Small intestine (tissue), 7 donors: ENCODE results near the gene RAD51B. TPM values are rescaled to one million over a fixed set of nuclear protein-coding genes. Genes with fewer than 3 reads are reported as not detected.

ENCODE experiments used
- DNase-seq, 2 donors: peaks; one replicate each; pipeline versions ENCODE4 v3.0.0 to v3.0.0-alpha.2; 2013
- FAIRE-seq: peaks from 2 replicates; lab custom pipeline; 2012; peaks lifted over from hg19 to GRCh38; lab: Jason Lieb, UNC
- H3K27ac ChIP-seq, 3 donors: one replicate each; pipeline ENCODE4 v1.5.1; 2013; ENCODE audit warnings: low read length in 2 of 3, mild to moderate bottlenecking in 2 of 3, control low read depth in 1 of 3, inconsistent platforms in 1 of 3, low read depth in 1 of 3, moderate library complexity in 1 of 3
- H3K27me3 ChIP-seq, 3 donors: one replicate each; pipeline ENCODE4 v1.6.1; 2013; ENCODE audit warnings: low read length in 3 of 3, inconsistent platforms in 1 of 3; ENCODE audit not compliant: control insufficient read depth in 3 of 3, insufficient read depth in 3 of 3
- H3K36me3 ChIP-seq, 3 donors: one replicate each; pipeline ENCODE4 v1.6.1; 2013; ENCODE audit warnings: low read length in 3 of 3, inconsistent platforms in 1 of 3, low read depth in 1 of 3, mild to moderate bottlenecking in 1 of 3, moderate library complexity in 1 of 3; ENCODE audit not compliant: control insufficient read depth in 3 of 3, insufficient read depth in 2 of 3
- H3K4me1 ChIP-seq, 3 donors: one replicate each; pipeline ENCODE4 v1.6.1; 2013; ENCODE audit warnings: low read length in 2 of 3, inconsistent platforms in 1 of 3, low read depth in 1 of 3, mild to moderate bottlenecking in 1 of 3, moderate library complexity in 1 of 3; ENCODE audit not compliant: control insufficient read depth in 3 of 3, insufficient read depth in 2 of 3
- H3K4me3 ChIP-seq, 3 donors: one replicate each; pipeline ENCODE4 v1.5.1; 2013; ENCODE audit warnings: low read length in 3 of 3, control low read depth in 1 of 3, inconsistent platforms in 1 of 3, low read depth in 1 of 3, mild to moderate bottlenecking in 1 of 3, moderate library complexity in 1 of 3
- H3K9me3 ChIP-seq, 2 donors: one replicate each; pipeline ENCODE4 v1.6.1; 2013; ENCODE audit warnings: low read depth in 1 of 2, low read length in 1 of 2; ENCODE audit not compliant: control insufficient read depth in 2 of 2, insufficient read depth in 1 of 2
- WGBS, 3 donors: extraction: QIAGEN DNeasy Blood & Tissue Kit; methylation state at CpG; one replicate each; pipeline ENCODE4 v1.1.7; 2013; 5-methylcytosine and 5-hydroxymethylcytosine counted together
- polyA plus RNA-seq, 4 donors: library from polyadenylated mRNA; stranded (reverse) in 3 of 4; unstranded in 1 of 4; fragments of 200-250 nt in 3 of 4; fragments of 120-200 nt in 1 of 4; gene quantifications; one replicate each; pipeline versions ENCODE4 v1.2.1 to v1.2.3, GENCODE V29; 2013
- donor health status: healthy with polysubstance abuse.
- donor health status: control.
- donor health status: control.
- donor health status: Bipolar disorder and iron deficiency.
- donor health status: healthy.

RAD51B gene
- polyA plus RNA-seq, 4 donors = 1.1 to 9.0 (median 4.1) TPM

DNA sequence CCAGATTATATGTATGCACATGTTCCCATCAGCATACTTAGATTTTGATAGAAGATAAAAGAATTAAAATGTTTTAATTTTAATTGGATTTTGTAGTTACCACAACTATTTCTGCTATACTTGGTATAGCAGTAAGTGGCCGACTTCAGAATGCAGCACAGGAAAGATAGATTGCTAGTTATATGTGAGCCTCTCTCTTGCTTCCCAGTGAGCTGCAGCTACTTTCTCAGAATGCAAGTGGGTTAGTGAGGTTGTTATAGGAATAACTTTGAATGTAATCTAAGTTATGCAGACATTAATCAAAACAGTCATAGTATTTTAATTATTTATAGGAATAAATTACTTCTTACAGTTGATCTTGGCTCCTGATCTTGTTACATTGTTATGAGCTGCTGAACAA is 240.6 kb downstream of the RAD51B start:
- Histone ChIP-seq H3K4me1 (peaks cover 0 to 2% (median 0%) of the 10 kb centered on the region in 3 donors), H3K4me3 (no peak overlapping the region), H3K27me3 (no peaks in the 10 kb centered on the region), H3K9me3 (peaks cover 0 to 10% of the 10 kb centered on the region in 2 donors), H3K27ac (no peak overlapping the region), H3K36me3 (peaks cover 0 to 1% (median 0%) of the 10 kb centered on the region in 3 donors)
- FAIRE-seq (no peak), DNase-seq (no peak)
- 64 to 89% (median 83%) methylated on average over 1 of the region's 1 CpG for WGBS, 3 donors

DNA sequence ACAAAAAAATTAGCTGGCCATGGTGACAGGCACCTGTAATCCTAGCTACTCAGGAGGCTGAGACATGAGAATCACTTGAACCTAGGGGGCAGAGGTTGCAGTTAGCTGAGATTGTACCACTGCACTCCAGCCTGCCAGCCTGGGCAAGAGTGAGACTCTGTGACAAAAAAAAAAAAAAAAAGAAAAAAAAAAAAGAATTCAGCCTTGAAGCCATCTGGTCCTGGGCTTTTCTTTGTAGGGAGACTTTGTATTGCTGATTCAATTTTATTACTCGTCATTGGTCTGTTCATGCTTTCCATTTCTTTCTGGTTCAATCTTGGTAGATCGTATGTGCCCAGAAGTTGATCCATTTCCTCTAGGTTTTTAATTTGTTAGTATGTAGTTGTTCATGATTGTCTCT is 243.1 kb downstream of the RAD51B start:
- DNase-seq = no peak
- H3K36me3 ChIP-seq = peaks cover 0 to 5% (median 0%) of the 10 kb centered on the region in 3 donors
- no peak for FAIRE-seq
- H3K27me3 ChIP-seq = no peaks in the 10 kb centered on the region
- H3K4me3 ChIP-seq = no peak overlapping the region
- H3K9me3 ChIP-seq = peaks cover 0 to 13% of the 10 kb centered on the region in 2 donors
- H3K27ac ChIP-seq = no peak overlapping the region
- no peaks in the 10 kb centered on the region for H3K4me1 ChIP-seq
- WGBS, 3 donors = 89 to 97% (median 95%) methylated on average over 2 of the region's 2 CpGs

DNA sequence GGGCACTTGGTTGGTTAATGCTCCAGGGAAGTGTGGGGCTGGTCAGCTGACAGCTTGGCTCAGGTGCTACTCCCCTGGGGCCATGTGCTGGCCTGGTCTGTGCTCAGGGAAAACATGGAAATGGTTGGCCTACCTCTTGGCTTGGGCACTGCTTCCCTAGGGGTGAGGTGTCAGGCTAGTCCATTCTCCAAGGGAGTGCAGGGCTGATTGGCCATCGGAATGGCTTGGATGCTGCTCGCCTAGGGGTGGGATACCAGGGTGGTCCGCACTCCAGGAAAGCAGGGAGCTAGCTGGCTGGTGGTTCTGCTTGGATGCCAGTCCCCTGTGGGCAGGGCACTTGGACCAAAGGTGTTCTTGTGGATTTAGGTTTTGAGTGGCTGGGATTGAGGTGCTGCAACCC is 245.7 kb downstream of the RAD51B start:
- Histone ChIP-seq H3K9me3 (peaks cover 0 to 13% of the 10 kb centered on the region in 2 donors), H3K27me3 (no peaks in the 10 kb centered on the region), H3K4me3 (no peak overlapping the region), H3K4me1 (no peaks in the 10 kb centered on the region), H3K36me3 (peaks cover 0 to 5% (median 0%) of the 10 kb centered on the region in 3 donors), H3K27ac (no peak overlapping the region)
- FAIRE-seq (no peak), DNase-seq (no peak)
- WGBS, 3 donors = 96 to 100% (median 98%) methylated on average over 3 of the region's 3 CpGs

DNA sequence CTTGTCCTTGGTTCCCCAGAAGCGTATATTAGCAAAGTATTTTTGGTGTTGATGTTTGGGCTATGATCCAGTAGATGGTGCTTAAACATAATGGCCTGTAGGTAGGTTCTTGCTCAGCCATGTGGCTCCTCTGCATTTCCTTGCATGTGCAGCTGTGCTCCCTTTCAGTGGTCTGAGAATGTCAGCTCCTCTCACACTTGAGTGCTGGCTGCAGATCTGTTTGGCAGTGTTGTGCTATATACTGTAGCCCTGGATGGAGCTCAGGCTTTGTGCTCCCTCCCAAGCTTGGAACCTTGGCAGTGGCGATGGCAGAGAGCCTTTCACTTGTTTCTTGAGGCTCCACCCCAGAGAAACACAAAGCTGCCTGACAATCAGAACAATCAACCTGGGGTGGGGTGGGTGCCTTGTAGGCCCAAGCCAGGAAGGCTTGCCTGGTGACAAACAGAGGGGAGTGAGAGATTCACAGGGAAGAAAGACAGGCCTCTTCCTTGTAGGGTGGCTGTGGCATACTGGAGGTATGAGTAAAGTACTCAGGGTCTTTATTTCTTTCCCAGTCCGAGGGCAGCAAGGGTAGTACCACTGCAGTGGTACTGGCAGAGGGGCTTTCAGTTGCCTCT is 255.3 kb downstream of the RAD51B start:
- DNase-seq (no peak), FAIRE-seq (no peak)
- Histone ChIP-seq H3K4me1 (no peaks in the 10 kb centered on the region), H3K27me3 (no peaks in the 10 kb centered on the region), H3K4me3 (no peak overlapping the region), H3K36me3 (no peaks in the 10 kb centered on the region), H3K27ac (no peak overlapping the region), H3K9me3 (peaks cover 0 to 12% of the 10 kb centered on the region in 2 donors)
- WGBS, 3 donors = 84 to 95% (median 94%) methylated on average over 3 of the region's 3 CpGs

DNA sequence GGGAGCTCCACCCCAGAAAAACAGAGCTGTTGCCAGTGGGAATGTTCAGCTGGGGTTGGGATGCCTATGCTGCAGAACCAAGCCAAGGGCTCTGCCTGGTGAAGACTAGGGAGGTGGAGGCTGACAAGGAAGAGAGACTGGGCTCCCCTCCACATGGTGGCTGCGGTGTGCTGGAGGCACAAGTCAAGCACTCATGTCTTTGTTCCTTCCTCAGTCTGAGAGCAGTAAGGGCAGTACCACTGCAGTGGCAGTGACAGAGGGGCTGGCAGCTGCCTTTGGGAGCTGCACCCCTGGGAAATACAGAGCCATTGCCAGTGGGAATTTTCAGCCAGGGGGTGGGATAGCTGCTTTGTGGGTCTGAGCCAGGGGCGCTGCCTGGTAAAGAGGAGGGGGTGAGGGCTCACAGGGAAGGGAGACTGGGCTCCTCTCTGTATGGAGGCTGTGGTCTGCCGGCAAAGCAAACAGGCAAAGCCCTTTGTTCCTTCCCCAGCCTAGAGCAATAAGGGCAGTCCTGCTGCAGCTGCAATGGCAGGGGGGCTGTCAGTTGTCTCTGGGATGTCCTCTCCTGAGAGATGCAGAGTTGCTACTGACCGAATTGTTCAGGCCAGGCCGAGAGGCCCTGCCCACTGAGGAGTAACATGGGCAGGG is 255.9 kb downstream of the RAD51B start:
- H3K27ac ChIP-seq = no peak overlapping the region
- FAIRE-seq (no peak), DNase-seq (no peak)
- 94 to 97% (median 97%) methylated on average over 5 of the region's 5 CpGs for WGBS, 3 donors
- peaks cover 0 to 12% of the 10 kb centered on the region in 2 donors for H3K9me3 ChIP-seq
- H3K27me3 ChIP-seq = no peaks in the 10 kb centered on the region
- no peak overlapping the region for H3K4me3 ChIP-seq
- no peaks in the 10 kb centered on the region for H3K4me1 ChIP-seq
- no peaks in the 10 kb centered on the region for H3K36me3 ChIP-seq

DNA sequence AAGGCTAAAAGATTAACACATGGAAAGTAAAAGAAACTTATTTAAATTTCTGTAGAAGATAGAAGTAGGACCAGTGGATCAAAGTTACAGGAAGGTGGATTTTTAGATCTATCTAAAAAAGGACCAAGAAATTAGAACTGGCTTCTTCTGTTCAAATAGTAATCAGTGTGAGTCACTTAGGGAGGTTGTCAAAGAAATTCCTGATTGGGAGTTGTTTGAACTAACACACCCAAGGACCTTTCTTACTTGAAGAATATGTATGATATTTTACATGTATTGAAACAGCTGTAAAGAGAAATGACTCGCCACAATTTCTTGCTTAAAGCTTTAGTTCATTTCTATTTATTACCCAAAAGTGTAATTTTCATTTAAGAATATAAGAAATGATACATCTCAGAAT is 256.9 kb downstream of the RAD51B start:
- Histone ChIP-seq H3K27ac (no peak overlapping the region), H3K27me3 (no peaks in the 10 kb centered on the region), H3K4me3 (no peak overlapping the region), H3K36me3 (no peaks in the 10 kb centered on the region), H3K9me3 (peaks cover 0 to 12% of the 10 kb centered on the region in 2 donors), H3K4me1 (no peaks in the 10 kb centered on the region)
- WGBS, 3 donors = 80 to 89% (median 88%) methylated on average over 1 of the region's 1 CpG
- peak in 1 of 2 donors; percentile 48 for DNase-seq
- FAIRE-seq = no peak

DNA sequence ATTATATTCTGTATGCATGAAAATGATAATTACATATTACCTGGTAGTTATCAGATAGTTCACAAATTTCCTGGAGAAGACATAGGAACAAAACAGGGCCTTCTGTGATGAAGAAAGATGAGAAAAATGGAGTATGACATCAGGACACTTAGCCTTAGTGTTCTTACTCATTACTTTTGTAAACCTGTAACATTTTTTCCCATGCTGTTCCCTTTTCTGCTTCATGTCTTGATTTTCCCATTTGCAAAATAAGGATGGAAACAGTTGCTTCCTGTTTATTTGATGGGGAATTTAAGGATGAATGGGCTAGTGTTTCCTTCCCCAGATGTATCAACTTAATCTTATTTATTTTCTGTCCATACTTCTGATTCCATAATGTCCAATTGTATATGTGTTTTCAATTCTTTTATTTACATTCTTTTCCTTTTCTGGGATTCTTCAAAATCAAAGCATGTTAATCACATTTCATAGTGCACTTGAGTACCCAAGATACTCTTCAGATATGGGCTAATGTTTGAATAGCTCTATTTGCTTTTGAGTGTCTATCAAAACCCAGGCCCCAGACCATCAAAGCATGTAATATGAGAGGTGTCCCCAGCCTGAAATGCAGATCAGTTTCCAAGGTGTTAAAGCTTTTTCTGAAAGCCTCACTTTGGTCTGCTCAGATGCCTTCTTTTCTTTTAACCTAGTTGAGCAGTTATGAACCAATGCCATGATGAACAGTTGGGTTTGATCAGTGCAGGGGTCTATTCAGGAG is 260.5 kb downstream of the RAD51B start:
- FAIRE-seq (no peak), DNase-seq (no peak)
- H3K36me3 ChIP-seq = no peaks in the 10 kb centered on the region
- H3K9me3 ChIP-seq = no peaks in the 10 kb centered on the region
- H3K27me3 ChIP-seq = no peaks in the 10 kb centered on the region
- no peak overlapping the region for H3K27ac ChIP-seq
- no peak overlapping the region for H3K4me3 ChIP-seq
- H3K4me1 ChIP-seq = no peaks in the 10 kb centered on the region

DNA sequence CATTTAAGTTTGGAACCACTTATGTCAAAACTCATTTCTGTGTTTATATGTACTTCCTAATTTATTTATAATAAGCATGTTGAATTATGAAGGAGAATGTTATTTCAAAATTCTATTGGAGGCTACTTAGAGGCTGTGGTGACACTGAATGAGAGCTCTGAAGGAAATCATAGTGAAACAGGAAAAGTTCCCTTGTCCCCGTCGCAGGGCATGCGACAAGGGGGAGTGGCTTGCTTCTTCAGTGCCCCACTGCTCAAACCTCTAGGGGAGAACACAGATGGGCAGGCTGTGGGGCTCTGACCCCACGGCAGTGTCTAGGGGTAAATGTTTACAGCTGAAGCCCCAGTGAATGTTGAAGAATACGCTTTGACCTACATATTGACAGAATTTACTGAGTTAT is 261.9 kb downstream of the RAD51B start:
- DNase-seq = no peak
- Histone ChIP-seq H3K27me3 (no peaks in the 10 kb centered on the region), H3K9me3 (no peaks in the 10 kb centered on the region), H3K4me3 (no peak overlapping the region), H3K4me1 (peaks cover 0 to 9% (median 0%) of the 10 kb centered on the region in 3 donors), H3K36me3 (no peaks in the 10 kb centered on the region), H3K27ac (no peak overlapping the region)
- no peak for FAIRE-seq
- WGBS, 3 donors = 68 to 93% (median 79%) methylated on average over 5 of the region's 5 CpGs
